Measurements from ENCODE around the gene FITM1. TPM values are rescaled to one million over a fixed set of nuclear protein-coding genes. Genes with fewer than 3 reads are reported as not detected.

FITM1 gene
- total and polyA plus RNA-seq, 2 donors (not counting 3 experiments of a cell fraction or from before 2014, with no cell fraction given), result 0.54 TPM; not detected in 1

DNA sequence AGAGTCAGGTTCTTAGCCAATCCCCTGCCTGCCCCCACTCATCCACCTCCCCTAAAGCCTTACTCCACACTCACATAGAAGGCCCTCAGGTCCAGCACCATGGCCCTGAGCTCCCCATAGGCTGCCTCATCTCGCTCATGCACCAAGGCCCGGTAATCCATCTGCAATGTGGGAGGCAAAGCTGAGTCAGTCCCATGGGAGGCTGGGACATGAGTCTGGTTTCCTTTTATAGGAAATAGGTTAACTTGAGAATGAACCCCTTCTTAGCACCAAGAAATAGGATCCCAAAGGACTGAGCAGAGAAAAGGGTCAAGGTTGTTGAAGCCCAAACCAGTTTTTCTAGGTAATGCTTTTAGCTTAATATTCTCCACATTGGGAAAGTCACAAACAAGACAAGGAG, 13.1 kb downstream of the FITM1 start:
- H4K20me1 ChIP-seq (replicated peaks; ENCODE audit: control insufficient read depth, extremely low read depth, insufficient read depth, low read length), result no peaks in the 10 kb centered on the region
- no peaks in the 10 kb centered on the region for H3K9me3 ChIP-seq (replicated peaks; ENCODE audit: control insufficient read depth, insufficient read depth, low read length)
- H3K4me3 ChIP-seq (replicated peaks in 1 of 3; ENCODE audit: insufficient read depth in 1 of 3, low read depth in 1 of 3, low read length in 3 of 3), result no peak overlapping the region
- H3K79me2 ChIP-seq (ENCODE audit: control insufficient read depth, insufficient read depth, low read length), result peaks cover 35% of the 10 kb centered on the region
- no peaks in the 10 kb centered on the region for H3K27me3 ChIP-seq (ENCODE audit: control insufficient read depth in 2 of 2, insufficient read depth in 2 of 2, low read length in 2 of 2)
- no peak overlapping the region for H3K27ac ChIP-seq (ENCODE audit: insufficient read depth, low read depth, low read length)
- DNase-seq (ENCODE audit: low read depth, low spot score) (no peak), FAIRE-seq (no peak)
- no peak overlapping the region for H3K4me2 ChIP-seq (ENCODE audit: insufficient read depth, low read length)
- no peak overlapping the region for H3K9ac ChIP-seq (replicated peaks; ENCODE audit: extremely low read depth, insufficient read depth, low read length)
- BruUV-seq (replicated peaks), result no TSS peak
- peaks cover 24% of the 10 kb centered on the region for H3K4me1 ChIP-seq (ENCODE audit: control insufficient read depth, extremely low read depth, insufficient read depth, low read length)
- dilution Hi-C loops (cut with MboI; ENCODE audit: extremely low pct_ligation_motif_present, low sequenced_read_pairs) (no loop called here), intact Hi-C loops (cut with micrococcal nuclease) (no loop called here)
- H3K9me1 ChIP-seq (replicated peaks; ENCODE audit: control insufficient read depth, extremely low read depth, insufficient read depth, low read length), result no peaks in the 10 kb centered on the region
- H2AFZ ChIP-seq (ENCODE audit: low read depth, low read length), result no peak overlapping the region
- CTCF ChIA-PET, result interaction anchor here (1.0 to 1.6 kb wide), 2 partner anchors 17 to 153 kb away, joined by 3 to 9 read pairs; partner anchors contain the start of gene IRF9
- H3K36me3 ChIP-seq (ENCODE audit: control insufficient read depth in 2 of 2, extremely low read depth in 1 of 2, insufficient read depth in 2 of 2, low read length in 2 of 2), result peaks cover 2 to 15% of the 10 kb centered on the region in 2 experiments
- POLR2A ChIA-PET, result no interaction called here
- TF ChIP-seq POLR2AphosphoS5 (IDR thresholded peaks at IDR 0.05; ENCODE audit: insufficient read depth, low read depth, low read length) (no peak), JUN (IDR thresholded peaks at IDR 0.05; ENCODE audit: borderline replicate concordance, insufficient read depth, insufficient read length, low read depth) (no peak), FOS (IDR thresholded peaks at IDR 0.05; ENCODE audit: borderline replicate concordance, insufficient read depth, low read length) (no peak), POLR2A (IDR thresholded peaks at IDR 0.05; ENCODE audit: low read depth, low read length) (no peak), MYC (IDR thresholded peaks at IDR 0.05; ENCODE audit: low read depth, low read length) (no peak), GATA2 (IDR thresholded peaks at IDR 0.05; ENCODE audit: insufficient read depth, insufficient read length, low read depth, low read length) (no peak), EZH2 (IDR thresholded peaks at IDR 0.05; ENCODE audit: borderline replicate concordance, low read depth, low read length, severe bottlenecking) (no peak)
- TF ChIP-seq, protein P1, sequence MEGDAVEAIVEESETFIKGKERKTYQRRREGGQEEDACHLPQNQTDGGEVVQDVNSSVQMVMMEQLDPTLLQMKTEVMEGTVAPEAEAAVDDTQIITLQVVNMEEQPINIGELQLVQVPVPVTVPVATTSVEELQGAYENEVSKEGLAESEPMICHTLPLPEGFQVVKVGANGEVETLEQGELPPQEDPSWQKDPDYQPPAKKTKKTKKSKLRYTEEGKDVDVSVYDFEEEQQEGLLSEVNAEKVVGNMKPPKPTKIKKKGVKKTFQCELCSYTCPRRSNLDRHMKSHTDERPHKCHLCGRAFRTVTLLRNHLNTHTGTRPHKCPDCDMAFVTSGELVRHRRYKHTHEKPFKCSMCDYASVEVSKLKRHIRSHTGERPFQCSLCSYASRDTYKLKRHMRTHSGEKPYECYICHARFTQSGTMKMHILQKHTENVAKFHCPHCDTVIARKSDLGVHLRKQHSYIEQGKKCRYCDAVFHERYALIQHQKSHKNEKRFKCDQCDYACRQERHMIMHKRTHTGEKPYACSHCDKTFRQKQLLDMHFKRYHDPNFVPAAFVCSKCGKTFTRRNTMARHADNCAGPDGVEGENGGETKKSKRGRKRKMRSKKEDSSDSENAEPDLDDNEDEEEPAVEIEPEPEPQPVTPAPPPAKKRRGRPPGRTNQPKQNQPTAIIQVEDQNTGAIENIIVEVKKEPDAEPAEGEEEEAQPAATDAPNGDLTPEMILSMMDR (IDR thresholded peaks at IDR 0.05; ENCODE audit: extremely low read depth in 1 of 2, insufficient read depth in 1 of 2, low read depth in 1 of 2, low read length in 2 of 2), result no peak
- TF ChIP-seq, protein P2, sequence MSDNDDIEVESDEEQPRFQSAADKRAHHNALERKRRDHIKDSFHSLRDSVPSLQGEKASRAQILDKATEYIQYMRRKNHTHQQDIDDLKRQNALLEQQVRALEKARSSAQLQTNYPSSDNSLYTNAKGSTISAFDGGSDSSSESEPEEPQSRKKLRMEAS (IDR thresholded peaks at IDR 0.05; ENCODE audit: insufficient read depth, insufficient read length), result no peak
